K562 (cell line): Measurements from ENCODE around the gene LRRTM4. TPM values are rescaled to one million over a fixed set of nuclear protein-coding genes. Genes with fewer than 3 reads are reported as not detected.

Source experiments
- ATAC-seq: fragments of 200-7000 bp; cut with Tn5 transposase; 3 replicates; pipeline ENCODE4 v1.9.1; 2020; ENCODE audit warnings: moderate library complexity
- BruUV-seq: library from RNA; stranded (reverse); fragments of 400-500 nt; replicated peaks from 2 replicates; lab custom pipeline; 2021; lab: Mats Ljungman, UMichigan
- CTCF ChIA-PET: fragments of 300-600 bp; formaldehyde crosslinking; extraction: SDS; loops from one replicate; lab custom pipeline; 2021; ENCODE audit warnings: low intra/inter-chr PET ratio; lab: Yijun Ruan, JAX
- POLR2A ChIA-PET: fragments of 300-600, 350-650 bp; sonication (Branson Sonifier 250); formaldehyde crosslinking; extraction: SDS; loops from one replicate; lab custom pipeline; 2021; ENCODE audit warnings: antibody characterized with exemption, inconsistent platforms; lab: Yijun Ruan, JAX
- DNase-seq, 4 experiments: peaks; one replicate each; pipeline versions ENCODE4 v3.0.0 to v3.0.0-alpha.2; 2011 to 2018; ENCODE audit warnings: low spot score in 3 of 4, mixed read lengths in 3 of 4; ENCODE audit errors: extremely low read depth in 1 of 4
- FAIRE-seq: peaks from 2 replicates; lab custom pipeline; 2011; peaks lifted over from hg19 to GRCh38; lab: Jason Lieb, UNC
- H2AFZ ChIP-seq: 2 replicates; pipeline ENCODE4 v1.6.0; 2011; ENCODE audit warnings: low read depth, low read length, control low read depth, inconsistent platforms
- H3K27ac ChIP-seq: fragments of 200-600 bp; 3 replicates; pipeline ENCODE4 v1.8.0; 2011; ENCODE audit warnings: low read depth, mild to moderate bottlenecking, control low read depth, inconsistent platforms, low read length, moderate library complexity, mixed read lengths; ENCODE audit errors: extremely low read depth
- H3K27me3 ChIP-seq, 2 experiments: fragments of 300-600 bp in 1 of 2; 2 replicates in 1 of 2; 3 replicates in 1 of 2; pipeline versions ENCODE4 v1.6.0 to v1.8.0; 2011; ENCODE audit warnings: inconsistent platforms in 2 of 2, low read length in 2 of 2, mild to moderate bottlenecking in 1 of 2, mixed read lengths in 1 of 2, moderate library complexity in 1 of 2; ENCODE audit not compliant: control insufficient read depth in 2 of 2, insufficient read depth in 2 of 2
- H3K36me3 ChIP-seq: fragments of 300-600 bp; 3 replicates; pipeline ENCODE4 v1.8.0; 2011; ENCODE audit warnings: mild to moderate bottlenecking, low read length, inconsistent platforms; ENCODE audit not compliant: control insufficient read depth, insufficient read depth
- H3K4me1 ChIP-seq, 2 experiments: fragments of 200-600 bp in 1 of 2; replicated peaks in 1 of 2; 2 replicates in 1 of 2; 3 replicates in 1 of 2; pipeline versions ENCODE4 v1.5.1 to v1.8.0; 2011; ENCODE audit warnings: inconsistent platforms in 2 of 2, low read length in 2 of 2, mild to moderate bottlenecking in 1 of 2, mixed read lengths in 1 of 2, moderate library complexity in 1 of 2; ENCODE audit not compliant: control insufficient read depth in 2 of 2, insufficient read depth in 2 of 2
- H3K4me2 ChIP-seq: 2 replicates; pipeline ENCODE4 v1.6.1; 2011; ENCODE audit warnings: low read length, control low read depth, inconsistent platforms, mixed read lengths; ENCODE audit not compliant: insufficient read depth
- H3K4me3 ChIP-seq: fragments of 200-600 bp; sonication (generic), shearing (Covaris generic); 2 replicates; pipeline ENCODE4 v1.5.1; 2016; ENCODE audit warnings: control low read depth, inconsistent platforms
- H3K79me2 ChIP-seq: fragments of 200-600 bp; 3 replicates; pipeline ENCODE4 v1.8.0; 2011; ENCODE audit warnings: low read length, inconsistent platforms; ENCODE audit not compliant: control insufficient read depth, insufficient read depth
- H3K9ac ChIP-seq, 2 experiments: 2 replicates each; pipeline versions ENCODE4 v1.6.0 to v1.6.1; 2011; ENCODE audit warnings: low read depth in 2 of 2, low read length in 2 of 2, control low read depth in 1 of 2, inconsistent platforms in 1 of 2, mild to moderate bottlenecking in 1 of 2, mixed read lengths in 1 of 2; ENCODE audit not compliant: insufficient read depth in 1 of 2
- H3K9me1 ChIP-seq: one replicate; pipeline ENCODE4 v1.6.0; 2011; ENCODE audit warnings: inconsistent platforms, mild to moderate bottlenecking, low read length, moderate library complexity; ENCODE audit not compliant: control insufficient read depth, insufficient read depth
- H3K9me3 ChIP-seq: replicated peaks from 2 replicates; pipeline ENCODE4 v1.5.1; 2011; ENCODE audit warnings: low read depth, low read length, inconsistent platforms; ENCODE audit not compliant: control insufficient read depth, insufficient read depth
- H4K20me1 ChIP-seq: replicated peaks from 2 replicates; pipeline ENCODE4 v1.6.1; 2011; ENCODE audit warnings: low read length, inconsistent platforms, mixed read lengths; ENCODE audit not compliant: control insufficient read depth, insufficient read depth
- ARID4B ChIP-seq: sonication (generic); formaldehyde crosslinking; IDR thresholded peaks from 2 replicates; pipeline ENCODE4 v1.8.0; 2022; ENCODE audit warnings: mild to moderate bottlenecking, missing genetic modification reagents
- BCLAF1 ChIP-seq, 2 experiments: fragments of 450-650 bp in 1 of 2; IDR thresholded peaks; 2 replicates each; pipeline ENCODE4 v1.6.1; 2011 to 2017; ENCODE audit warnings: low read depth in 2 of 2, antibody characterized with exemption in 1 of 2, borderline replicate concordance in 1 of 2, low read length in 1 of 2, mild to moderate bottlenecking in 1 of 2, mixed read lengths in 1 of 2; ENCODE audit not compliant: control insufficient read depth in 1 of 2
- CCAR2 ChIP-seq: fragments of 200-400 bp; formaldehyde crosslinking; IDR thresholded peaks from 2 replicates; pipeline ENCODE4 v1.6.1; 2017; ENCODE audit warnings: mild to moderate bottlenecking, low read depth, low read length
- DLX4 ChIP-seq: fragments of 250-450 bp; sonication (Bioruptor Pico); IDR thresholded peaks from 2 replicates; pipeline ENCODE4 v1.6.1; 2021; ENCODE audit warnings: mild to moderate bottlenecking
- IRF9 ChIP-seq: fragments of 450-650 bp; IDR thresholded peaks from 2 replicates; pipeline ENCODE4 v1.6.1; 2016; ENCODE audit warnings: missing biosample characterization, missing genetic modification characterization
- MLLT1 ChIP-seq, 2 experiments: fragments of 450-650 bp; IDR thresholded peaks; 2 replicates each; pipeline ENCODE4 v1.6.1; 2016
- WGBS: fragments of 100-300 bp; shearing (Covaris generic); methylation state at CpG from one replicate; pipeline ENCODE4 v1.1.6; 2016; ENCODE audit warnings: low coverage, mixed read lengths; ENCODE audit not compliant: insufficient coverage; ENCODE audit errors: missing lambda C conversion rate; 5-methylcytosine and 5-hydroxymethylcytosine counted together
- in situ Hi-C: fragments of 300-500 bp; cut with MboI; formaldehyde crosslinking; loops from 4 replicates; pipeline ENCODE4 v1.15.0; 2018; ENCODE audit warnings: inconsistent platforms, mixed read lengths
- intact Hi-C: fragments of 100-400 bp; cut with micrococcal nuclease; formaldehyde crosslinking; loops from 2 replicates; pipeline ENCODE4 v1.14.2; 2022
- polyA plus RNA-seq, 8 experiments: library from polyadenylated mRNA; depleted of rRNA in 4 of 8; stranded (reverse) in 5 of 8; unstranded in 3 of 8; fragments of >200 nt; fragmentation: Nextera tagmentation in 2 of 8; fragmentation: Illumina TruSeq in 1 of 8; extraction: Ambion mirVana in 2 of 8; extraction: Trizol in 1 of 8; gene quantifications; 2 replicates each; pipeline versions ENCODE4 v1.2.1 to v1.2.3, GENCODE V29; 2011 to 2014; ENCODE audit warnings: inconsistent platforms in 1 of 8, missing spikeins in 1 of 8
- total RNA-seq, 7 experiments: library from RNA; depleted of rRNA in 6 of 7; stranded (reverse); fragments of >200 nt in 6 of 7; fragmentation: Illumina TruSeq in 2 of 7; extraction: Trizol in 2 of 7; gene quantifications; 2 replicates each; pipeline versions ENCODE4 v1.2.1 to v1.2.3, GENCODE V29; 2011 to 2021; ENCODE audit warnings: low replicate concordance in 1 of 7

LRRTM4 gene
- total and polyA plus RNA-seq, 9 of the 15 experiments (the other 6 are each of a cell fraction or from before 2014, with no cell fraction given) = 0.04 TPM; not detected in 6

GRCh38 chr2:76984359-76984758 lies 537.8 kb downstream of the LRRTM4 start (continued):
- TF ChIP-seq DLX4 (CRISPR knock-in tag) = no peak

- H3K9ac ChIP-seq = no peak overlapping the region
- WGBS = 0% methylated on average over 3 of the region's 3 CpGs
- POLR2A ChIA-PET = no interaction called here
- H3K4me3 ChIP-seq = no peak overlapping the region
- in situ Hi-C loops = no loop called here
- no peaks in the 10 kb centered on the region for H3K9me3 ChIP-seq
- no peak overlapping the region for H3K4me2 ChIP-seq
- H3K27ac ChIP-seq = no peak overlapping the region
- no peaks in the 10 kb centered on the region for H3K36me3 ChIP-seq
- intact Hi-C loops = no loop called here
- H3K27me3 ChIP-seq = no peaks in the 10 kb centered on the region
- no peak overlapping the region for H2AFZ ChIP-seq
- no peaks in the 10 kb centered on the region for H4K20me1 ChIP-seq
- DNase-seq (no peak), ATAC-seq (no peak), FAIRE-seq (no peak)
- no peaks in the 10 kb centered on the region for H3K4me1 ChIP-seq
- BruUV-seq = no TSS peak
- no peaks in the 10 kb centered on the region for H3K9me1 ChIP-seq
- CTCF ChIA-PET = no interaction called here
- H3K79me2 ChIP-seq = no peaks in the 10 kb centered on the region
- no peak for TF ChIP-seq MLLT1 (IDR thresholded peaks at IDR 0.05)
- TF ChIP-seq ARID4B (CRISPR knock-in tag) = no peak
- no peak for TF ChIP-seq IRF9 (tag)
- no peak for TF ChIP-seq BCLAF1 (IDR thresholded peaks at IDR 0.05; ENCODE audit: borderline replicate concordance in 1 of 2, control insufficient read depth in 1 of 2, low read depth in 2 of 2, low read length in 1 of 2)
- no peak for TF ChIP-seq CCAR2
Measured at GRCh38 chr2:76980067-76980787, 541.9 kb downstream of the LRRTM4 start.
